Smooth muscle cell (in vitro differentiated cells): ENCODE measurements around the gene EIF2S3. TPM values are rescaled to one million over a fixed set of nuclear protein-coding genes. Genes with fewer than 3 reads are reported as not detected.
A peak's percentile ranks its signal among the peaks of the same experiment; 100 is the strongest.

Experiments used
- DNase-seq: peaks from one replicate; lab custom pipeline; 2025; ENCODE audit not compliant: unreplicated experiment; lab: John Stamatoyannopoulos, UW
- H2AFZ ChIP-seq: fragments of 200-600 bp; sonication (generic); 2 replicates; pipeline ENCODE4 v1.6.0; 2016; ENCODE audit warnings: antibody characterized with exemption, low read depth, mild to moderate bottlenecking
- H3F3A ChIP-seq: fragments of 200-600 bp; sonication (generic); 2 replicates; pipeline ENCODE4 v1.6.0; 2017; ENCODE audit warnings: antibody characterized with exemption, low read depth
- H3K27ac ChIP-seq: fragments of 200-600 bp; sonication (generic); 2 replicates; pipeline ENCODE4 v1.5.1; 2016; ENCODE audit warnings: low read depth, mild to moderate bottlenecking
- H3K27me3 ChIP-seq: fragments of 200-600 bp; sonication (generic); 2 replicates; pipeline ENCODE4 v1.6.1; 2016; ENCODE audit warnings: low read depth, mild to moderate bottlenecking
- H3K36me3 ChIP-seq: fragments of 200-600 bp; sonication (generic); 2 replicates; pipeline ENCODE4 v1.5.1; 2016; ENCODE audit warnings: low read depth
- H3K4me1 ChIP-seq: fragments of 200-600 bp; sonication (generic); 2 replicates; pipeline ENCODE4 v1.5.1; 2016; ENCODE audit warnings: low read depth
- H3K4me2 ChIP-seq: fragments of 200-600 bp; sonication (generic); 2 replicates; pipeline ENCODE4 v1.6.0; 2016; ENCODE audit warnings: mild to moderate bottlenecking
- H3K4me3 ChIP-seq: fragments of 200-600 bp; sonication (generic); 2 replicates; pipeline ENCODE4 v1.5.1; 2016; ENCODE audit warnings: mild to moderate bottlenecking
- H3K79me2 ChIP-seq: fragments of 200-600 bp; sonication (generic); 2 replicates; pipeline ENCODE4 v1.6.0; 2016; ENCODE audit warnings: low read depth, mild to moderate bottlenecking
- H3K9ac ChIP-seq: fragments of 200-600 bp; sonication (generic); 2 replicates; pipeline ENCODE4 v1.6.0; 2016; ENCODE audit warnings: low read depth
- H3K9me3 ChIP-seq: fragments of 200-600 bp; sonication (generic); replicated peaks from 2 replicates; pipeline ENCODE4 v1.5.1; 2016; ENCODE audit warnings: low read depth
- H4K20me1 ChIP-seq: fragments of 200-600 bp; sonication (generic); 2 replicates; pipeline ENCODE4 v1.6.0; 2016; ENCODE audit warnings: low read depth
- CTCF ChIP-seq: fragments of 200-600 bp; sonication (generic); IDR thresholded peaks from 2 replicates; pipeline ENCODE4 v1.5.1; 2017; ENCODE audit warnings: borderline replicate concordance, mild to moderate bottlenecking, antibody characterized with exemption; ENCODE audit not compliant: insufficient read depth, poor library complexity, severe bottlenecking
- WGBS: methylation state at CpG from one replicate; pipeline ENCODE4 v1.1.7; 2016; ENCODE audit warnings: low lambda C conversion rate; 5-methylcytosine and 5-hydroxymethylcytosine counted together
- polyA plus RNA-seq: library from polyadenylated mRNA; unstranded; fragments of >200 nt; fragmentation: Nextera tagmentation; extraction: Ambion mirVana; gene quantifications from 2 replicates; pipeline ENCODE4 v1.2.1, GENCODE V29; 2016
- total RNA-seq: library from RNA; depleted of rRNA; stranded (reverse); fragments of >200 nt; gene quantifications from 2 replicates; pipeline ENCODE4 v1.2.3, GENCODE V29; 2014

The EIF2S3 gene
- total and polyA plus RNA-seq, 2 experiments from 2014 or later = 54.0 to 240 TPM

- peak overlapping the region; percentile 11 for H3K27ac ChIP-seq
- WGBS = 29% methylated on average over 4 of the region's 4 CpGs
- peaks cover 4% of the 10 kb centered on the region for H3K4me1 ChIP-seq
- peaks cover 5% of the 10 kb centered on the region for H3F3A ChIP-seq
- no peak overlapping the region for H2AFZ ChIP-seq
- H3K9ac ChIP-seq = no peak overlapping the region
- no peaks in the 10 kb centered on the region for H4K20me1 ChIP-seq
- no peak overlapping the region for H3K4me2 ChIP-seq
- no peaks in the 10 kb centered on the region for H3K9me3 ChIP-seq
- H3K79me2 ChIP-seq = no peaks in the 10 kb centered on the region
- no peaks in the 10 kb centered on the region for H3K27me3 ChIP-seq
- no peak overlapping the region for H3K4me3 ChIP-seq
- DNase-seq = no peak
- H3K36me3 ChIP-seq = no peaks in the 10 kb centered on the region
- TF ChIP-seq CTCF = no peak
These were observed 35.8 kb downstream of the EIF2S3 start for GRCh38 chrX:24090300-24091200.

- 91% methylated on average over 12 of the region's 12 CpGs for WGBS
- Histone ChIP-seq H3K79me2 (no peaks in the 10 kb centered on the region), H3K9ac (no peak overlapping the region), H3K4me1 (peaks cover 4% of the 10 kb centered on the region), H2AFZ (no peak overlapping the region), H3K36me3 (no peaks in the 10 kb centered on the region), H3K4me2 (no peak overlapping the region), H3K9me3 (no peaks in the 10 kb centered on the region), H3F3A (peaks cover 5% of the 10 kb centered on the region), H3K27me3 (no peaks in the 10 kb centered on the region), H3K27ac (no peak overlapping the region), H3K4me3 (no peak overlapping the region), H4K20me1 (no peaks in the 10 kb centered on the region)
- no peak for TF ChIP-seq CTCF
- DNase-seq = no peak
These were observed 39.0 kb downstream of the EIF2S3 start for GRCh38 chrX:24093746-24094145.

GRCh38 chrX:24097741-24098260, 43.0 kb downstream of the EIF2S3 start:
- H3K4me2 ChIP-seq = no peak overlapping the region
- no peaks in the 10 kb centered on the region for H3F3A ChIP-seq
- WGBS = 89% methylated on average over 1 of the region's 1 CpG
- no peaks in the 10 kb centered on the region for H4K20me1 ChIP-seq
- no peaks in the 10 kb centered on the region for H3K9me3 ChIP-seq
- H2AFZ ChIP-seq = no peak overlapping the region
- no peak overlapping the region for H3K4me3 ChIP-seq
- DNase-seq = no peak
- TF ChIP-seq CTCF = no peak
- H3K27me3 ChIP-seq = no peaks in the 10 kb centered on the region
- peaks cover 3% of the 10 kb centered on the region for H3K4me1 ChIP-seq
- no peaks in the 10 kb centered on the region for H3K79me2 ChIP-seq
- H3K27ac ChIP-seq = no peak overlapping the region
- no peaks in the 10 kb centered on the region for H3K36me3 ChIP-seq
- H3K9ac ChIP-seq = no peak overlapping the region
